Osteoblast (primary cell): Measurements from ENCODE around the gene PSD4. TPM values are rescaled to one million over a fixed set of nuclear protein-coding genes. Genes with fewer than 3 reads are reported as not detected.

ENCODE experiments used
- DNase-seq: peaks from one replicate; pipeline ENCODE4 v3.0.0; 2011; ENCODE audit warnings: low spot score, mixed read lengths; ENCODE audit not compliant: insufficient read length; ENCODE audit errors: missing footprints
- H2AFZ ChIP-seq: 2 replicates; pipeline ENCODE4 v1.6.0; 2011; ENCODE audit warnings: mild to moderate bottlenecking, low read length
- H3K27ac ChIP-seq: 2 replicates; pipeline ENCODE4 v1.5.1; 2011; ENCODE audit warnings: mild to moderate bottlenecking, low read depth, low read length, moderate library complexity
- H3K27me3 ChIP-seq: 2 replicates; pipeline ENCODE4 v1.6.0; 2012; ENCODE audit warnings: mild to moderate bottlenecking, control low read depth, inconsistent platforms, low read length, moderate library complexity; ENCODE audit not compliant: insufficient read depth
- H3K36me3 ChIP-seq: 2 replicates; pipeline ENCODE4 v1.5.1; 2011; ENCODE audit warnings: mild to moderate bottlenecking, low read length, control low read depth, moderate library complexity; ENCODE audit not compliant: insufficient read depth
- H3K4me1 ChIP-seq: 2 replicates; pipeline ENCODE4 v1.5.1; 2011; ENCODE audit warnings: mild to moderate bottlenecking, low read length, control low read depth, moderate library complexity; ENCODE audit not compliant: insufficient read depth
- H3K4me2 ChIP-seq: 2 replicates; pipeline ENCODE4 v1.6.0; 2011; ENCODE audit warnings: mild to moderate bottlenecking, low read length; ENCODE audit not compliant: insufficient read depth
- H3K4me3 ChIP-seq: fragments of 200-600 bp; sonication (generic); 3 replicates; pipeline ENCODE4 v1.5.1; 2012; ENCODE audit warnings: mild to moderate bottlenecking, low read length, inconsistent platforms; ENCODE audit not compliant: insufficient read depth
- H3K79me2 ChIP-seq: 2 replicates; pipeline ENCODE4 v1.6.0; 2012; ENCODE audit warnings: mild to moderate bottlenecking, low read length, control low read depth, inconsistent platforms; ENCODE audit not compliant: insufficient read depth
- H3K9me3 ChIP-seq: 2 replicates; pipeline ENCODE4 v1.5.1; 2011; ENCODE audit warnings: low read depth, low read length, control low read depth
- H4K20me1 ChIP-seq: 2 replicates; pipeline ENCODE4 v1.6.0; 2012; ENCODE audit warnings: mild to moderate bottlenecking, low read length, control low read depth; ENCODE audit not compliant: insufficient read depth
- CTCF ChIP-seq: IDR thresholded peaks from 2 replicates; pipeline ENCODE4 v1.5.1; 2011; ENCODE audit warnings: mild to moderate bottlenecking, low read depth, low read length, moderate library complexity; ENCODE audit errors: extremely low read depth
- total RNA-seq: library from RNA; depleted of rRNA; stranded (reverse); fragments of >200 nt; gene quantifications from 2 replicates; pipeline ENCODE4 v1.2.3, GENCODE V29; 2012

Gene PSD4
- total RNA-seq, 1 donor, result 1.8 TPM

DNA sequence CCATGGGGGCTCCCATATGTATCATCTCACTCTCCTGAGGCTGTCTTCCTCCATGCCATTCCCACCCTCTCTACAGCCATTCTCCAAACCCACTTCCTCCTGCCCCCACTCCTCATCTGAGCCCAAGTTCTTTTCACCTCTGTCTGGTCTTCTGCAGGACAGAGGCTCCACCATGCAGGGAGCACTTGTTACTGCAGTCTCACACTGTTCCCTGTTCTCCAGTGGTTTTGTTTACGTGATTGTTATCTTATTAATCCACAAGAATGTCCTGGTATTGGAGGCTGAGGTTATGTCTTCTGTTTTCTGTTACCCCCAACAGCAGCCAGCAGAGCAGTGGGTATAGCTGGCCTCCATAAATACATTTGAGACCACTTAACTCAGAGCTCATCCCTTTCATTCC lies 53.5 kb downstream of the PSD4 start:
- Histone ChIP-seq H3K27me3 (no peaks in the 10 kb centered on the region), H3K9me3 (no peaks in the 10 kb centered on the region), H3K4me1 (peaks cover 3% of the 10 kb centered on the region), H4K20me1 (no peaks in the 10 kb centered on the region), H2AFZ (no peak overlapping the region), H3K79me2 (no peaks in the 10 kb centered on the region), H3K36me3 (no peaks in the 10 kb centered on the region), H3K4me3 (no peak overlapping the region), H3K27ac (no peak overlapping the region), H3K4me2 (no peak overlapping the region)
- DNase-seq, result peak; percentile 21
- no peak for TF ChIP-seq CTCF

DNA sequence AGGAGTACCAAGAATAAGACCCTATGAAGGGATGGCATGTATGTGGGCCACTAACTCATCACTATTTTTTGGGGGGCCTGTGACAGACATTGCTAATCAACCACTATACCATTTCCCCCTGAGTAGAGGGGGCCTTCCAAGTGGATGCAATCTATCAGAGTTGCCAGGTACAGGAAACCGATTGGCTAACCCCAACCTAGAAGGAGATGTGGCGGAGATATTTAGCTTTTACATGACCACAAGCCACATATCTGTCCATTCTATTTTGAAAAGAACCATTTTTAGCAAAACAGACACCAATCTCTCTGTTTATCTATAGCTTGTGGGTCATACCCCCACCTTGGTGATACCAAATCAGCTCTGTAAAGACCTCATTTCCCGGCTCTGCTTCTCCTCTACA lies 53.9 kb downstream of the PSD4 start:
- Histone ChIP-seq H2AFZ (no peak overlapping the region), H3K79me2 (no peaks in the 10 kb centered on the region), H4K20me1 (no peaks in the 10 kb centered on the region), H3K9me3 (no peaks in the 10 kb centered on the region), H3K36me3 (no peaks in the 10 kb centered on the region), H3K27ac (no peak overlapping the region), H3K27me3 (no peaks in the 10 kb centered on the region), H3K4me1 (peaks cover 3% of the 10 kb centered on the region), H3K4me3 (no peak overlapping the region), H3K4me2 (no peak overlapping the region)
- no peak for DNase-seq
- TF ChIP-seq CTCF, result no peak

DNA sequence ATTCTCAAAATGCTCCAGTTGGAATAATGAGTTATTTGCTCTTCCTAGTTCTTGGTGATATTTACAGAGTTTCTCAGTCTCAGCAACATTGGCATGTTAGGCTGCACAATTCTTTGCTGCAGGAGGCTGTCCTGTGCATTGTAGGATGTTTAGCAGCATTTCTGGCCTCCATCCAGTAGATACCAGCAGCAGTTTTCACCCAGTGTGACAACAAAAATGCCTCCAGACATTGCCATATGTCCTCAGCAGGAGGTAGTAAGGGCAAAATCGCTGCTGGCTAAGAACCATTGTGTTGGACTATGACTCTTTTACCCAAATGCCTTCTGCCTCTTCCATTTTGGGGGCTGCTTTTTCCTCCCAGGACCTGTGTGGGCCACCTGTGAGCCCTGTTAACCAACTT lies 54.6 kb downstream of the PSD4 start:
- Histone ChIP-seq H3K4me1 (peaks cover 3% of the 10 kb centered on the region), H3K79me2 (no peaks in the 10 kb centered on the region), H3K36me3 (no peaks in the 10 kb centered on the region), H3K27me3 (no peaks in the 10 kb centered on the region), H3K4me2 (no peak overlapping the region), H3K4me3 (no peak overlapping the region), H2AFZ (no peak overlapping the region), H3K9me3 (no peaks in the 10 kb centered on the region), H3K27ac (no peak overlapping the region), H4K20me1 (no peaks in the 10 kb centered on the region)
- no peak for TF ChIP-seq CTCF
- DNase-seq, result no peak

DNA sequence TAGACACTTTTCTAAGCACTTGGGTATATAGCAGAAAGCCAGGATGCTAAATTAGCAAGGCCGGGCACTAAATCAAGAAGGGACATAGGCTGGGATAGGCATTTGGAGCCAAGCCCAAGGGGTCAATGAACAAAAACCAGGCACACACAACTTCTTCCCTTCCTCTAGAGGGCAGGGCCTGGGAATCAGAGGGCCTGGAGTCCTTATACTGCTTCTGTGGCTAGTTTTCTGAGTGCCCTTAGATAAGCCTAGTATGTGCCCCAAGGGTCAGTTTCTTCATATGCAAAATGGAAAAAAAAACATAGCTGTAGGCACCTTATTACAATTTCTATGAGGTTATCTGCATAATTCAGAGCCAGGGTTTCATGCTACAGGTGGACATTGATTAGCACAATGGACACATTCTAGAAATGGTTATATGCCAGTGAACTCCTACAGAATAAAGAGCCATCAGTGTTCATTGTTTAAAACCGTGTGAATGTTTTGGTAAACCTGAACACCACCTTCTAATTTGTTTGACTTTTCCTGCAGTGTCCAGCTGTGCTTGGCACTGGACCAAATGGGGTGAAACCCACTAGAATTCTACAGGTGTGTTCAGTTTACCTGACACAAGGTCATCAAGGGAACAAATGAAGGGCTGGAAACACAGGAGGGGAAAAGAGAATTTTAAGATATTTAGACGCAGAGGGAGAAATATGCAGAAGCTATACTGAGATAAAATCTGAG lies 55.4 kb downstream of the PSD4 start:
- no peak for TF ChIP-seq CTCF

More for the DNA sequence above, 55.4 kb downstream of the PSD4 start:
- Histone ChIP-seq H3K79me2 (no peaks in the 10 kb centered on the region), H4K20me1 (no peaks in the 10 kb centered on the region), H3K36me3 (no peaks in the 10 kb centered on the region), H3K4me2 (no peak overlapping the region), H3K27ac (no peak overlapping the region), H2AFZ (no peak overlapping the region), H3K4me1 (peaks cover 3% of the 10 kb centered on the region), H3K9me3 (no peaks in the 10 kb centered on the region), H3K27me3 (no peaks in the 10 kb centered on the region), H3K4me3 (no peak overlapping the region)
- DNase-seq, result peak; percentile 69
